ENCODE results near the gene ADGRG3. TPM values are rescaled to one million over a fixed set of nuclear protein-coding genes. Genes with fewer than 3 reads are reported as not detected.
"Not testable (repeated sequence)": the region's sequence is repeated elsewhere in the genome, so short reads cannot be mapped to it uniquely, and the experiment has no call there.

ADGRG3 gene
- total RNA-seq, 1 donor from 2014 or later, result not detected

DNA sequence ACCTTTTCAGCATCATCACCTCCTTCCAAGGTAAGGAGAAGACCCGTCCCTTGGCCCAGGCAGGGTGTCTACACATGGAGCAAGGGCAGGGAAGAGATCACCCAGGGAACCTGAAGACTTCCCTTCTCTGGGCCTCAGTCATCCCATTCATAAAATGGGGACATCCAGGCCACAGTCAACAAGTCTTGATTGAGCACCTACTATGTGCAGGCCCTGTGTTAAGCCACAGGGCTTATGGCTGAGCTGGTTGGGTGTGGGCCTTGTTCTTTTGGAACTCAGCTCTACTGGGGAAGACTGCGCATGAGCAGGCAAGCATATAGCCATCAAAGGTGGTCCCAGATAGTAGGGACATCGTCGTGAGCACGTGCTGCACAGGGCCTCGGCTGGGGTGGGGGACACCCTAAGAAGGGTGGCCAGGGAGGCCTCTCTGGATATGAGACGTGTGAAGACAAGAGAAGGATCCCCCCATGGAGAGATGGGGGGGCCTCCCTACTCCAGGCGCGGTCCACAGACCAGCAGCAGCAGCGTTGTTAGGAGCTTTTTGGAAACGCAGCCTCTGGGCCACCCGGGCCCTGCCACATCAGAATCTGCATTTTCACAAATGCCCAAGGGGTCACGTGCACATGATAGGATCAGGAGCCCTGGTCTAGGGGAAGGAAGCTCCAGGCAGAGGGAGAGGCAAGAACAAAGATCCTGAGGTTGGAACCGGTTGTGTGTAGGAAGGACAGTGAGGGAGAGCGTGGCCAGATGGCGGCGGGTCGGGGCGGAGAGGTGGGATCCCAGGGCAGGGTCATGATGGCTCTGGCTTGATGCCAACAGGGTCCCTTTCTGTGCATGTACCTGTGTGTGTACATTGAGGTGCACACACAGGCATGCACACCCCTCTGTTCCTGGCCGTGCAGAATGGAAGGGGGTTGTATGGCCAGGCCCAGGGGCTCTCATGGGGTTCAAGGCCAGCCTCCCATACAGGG, 5.9 kb upstream of the ADGRG3 start:
- DNase-seq (ENCODE audit: low spot score in 2 of 2), result no peak
- FAIRE-seq, result no peak

DNA sequence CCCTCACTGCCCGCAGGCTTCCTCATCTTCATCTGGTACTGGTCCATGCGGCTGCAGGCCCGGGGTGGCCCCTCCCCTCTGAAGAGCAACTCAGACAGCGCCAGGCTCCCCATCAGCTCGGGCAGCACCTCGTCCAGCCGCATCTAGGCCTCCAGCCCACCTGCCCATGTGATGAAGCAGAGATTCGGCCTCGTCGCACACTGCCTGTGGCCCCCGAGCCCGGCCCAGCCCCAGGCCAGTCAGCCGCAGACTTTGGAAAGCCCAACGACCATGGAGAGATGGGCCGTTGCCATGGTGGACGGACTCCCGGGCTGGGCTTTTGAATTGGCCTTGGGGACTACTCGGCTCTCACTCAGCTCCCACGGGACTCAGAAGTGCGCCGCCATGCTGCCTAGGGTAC, 4.7 kb upstream of the ADGRG3 start:
- DNase-seq (ENCODE audit: low spot score in 2 of 2) (no peak), FAIRE-seq (no peak)

DNA sequence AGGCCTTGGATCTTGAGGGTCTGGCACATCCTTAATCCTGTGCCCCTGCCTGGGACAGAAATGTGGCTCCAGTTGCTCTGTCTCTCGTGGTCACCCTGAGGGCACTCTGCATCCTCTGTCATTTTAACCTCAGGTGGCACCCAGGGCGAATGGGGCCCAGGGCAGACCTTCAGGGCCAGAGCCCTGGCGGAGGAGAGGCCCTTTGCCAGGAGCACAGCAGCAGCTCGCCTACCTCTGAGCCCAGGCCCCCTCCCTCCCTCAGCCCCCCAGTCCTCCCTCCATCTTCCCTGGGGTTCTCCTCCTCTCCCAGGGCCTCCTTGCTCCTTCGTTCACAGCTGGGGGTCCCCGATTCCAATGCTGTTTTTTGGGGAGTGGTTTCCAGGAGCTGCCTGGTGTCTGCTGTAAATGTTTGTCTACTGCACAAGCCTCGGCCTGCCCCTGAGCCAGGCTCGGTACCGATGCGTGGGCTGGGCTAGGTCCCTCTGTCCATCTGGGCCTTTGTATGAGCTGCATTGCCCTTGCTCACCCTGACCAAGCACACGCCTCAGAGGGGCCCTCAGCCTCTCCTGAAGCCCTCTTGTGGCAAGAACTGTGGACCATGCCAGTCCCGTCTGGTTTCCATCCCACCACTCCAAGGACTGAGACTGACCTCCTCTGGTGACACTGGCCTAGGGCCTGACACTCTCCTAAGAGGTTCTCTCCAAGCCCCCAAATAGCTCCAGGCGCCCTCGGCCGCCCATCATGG, 4.0 kb upstream of the ADGRG3 start:
- no peak for FAIRE-seq

DNA sequence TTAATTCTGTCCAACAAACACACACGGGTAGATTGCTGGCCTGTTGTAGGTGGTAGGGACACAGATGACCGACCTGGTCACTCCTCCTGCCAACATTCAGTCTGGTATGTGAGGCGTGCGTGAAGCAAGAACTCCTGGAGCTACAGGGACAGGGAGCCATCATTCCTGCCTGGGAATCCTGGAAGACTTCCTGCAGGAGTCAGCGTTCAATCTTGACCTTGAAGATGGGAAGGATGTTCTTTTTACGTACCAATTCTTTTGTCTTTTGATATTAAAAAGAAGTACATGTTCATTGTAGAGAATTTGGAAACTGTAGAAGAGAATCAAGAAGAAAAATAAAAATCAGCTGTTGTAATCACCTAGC, 3.5 kb upstream of the ADGRG3 start:
- FAIRE-seq, result no peak
- DNase-seq (ENCODE audit: low spot score in 2 of 2), result no peak

More for the DNA sequence above, 4.0 kb upstream of the ADGRG3 start:
- no peak for DNase-seq (ENCODE audit: low spot score in 2 of 2)

DNA sequence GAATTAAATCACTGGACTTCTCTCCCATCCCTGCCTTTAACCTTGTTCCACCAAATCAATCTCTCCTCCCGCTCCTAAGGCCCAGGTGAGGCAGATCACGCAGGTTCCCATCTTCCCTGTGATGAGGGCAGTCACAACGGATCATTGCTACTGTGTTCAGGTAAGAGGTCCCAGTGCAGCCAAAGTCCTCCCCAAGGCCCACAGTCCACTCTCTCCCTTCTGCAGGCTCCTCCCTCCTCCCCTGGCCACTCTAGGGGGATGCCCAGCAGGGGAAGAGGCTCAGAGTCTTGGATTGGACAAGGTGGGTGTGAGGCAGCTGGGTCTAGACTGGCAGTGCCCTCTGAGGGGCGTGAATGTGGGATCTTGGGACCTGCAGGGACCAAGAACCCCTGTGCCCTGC, 2.6 kb upstream of the ADGRG3 start:
- FAIRE-seq (no peak), DNase-seq (ENCODE audit: low spot score in 2 of 2) (no peak)

DNA sequence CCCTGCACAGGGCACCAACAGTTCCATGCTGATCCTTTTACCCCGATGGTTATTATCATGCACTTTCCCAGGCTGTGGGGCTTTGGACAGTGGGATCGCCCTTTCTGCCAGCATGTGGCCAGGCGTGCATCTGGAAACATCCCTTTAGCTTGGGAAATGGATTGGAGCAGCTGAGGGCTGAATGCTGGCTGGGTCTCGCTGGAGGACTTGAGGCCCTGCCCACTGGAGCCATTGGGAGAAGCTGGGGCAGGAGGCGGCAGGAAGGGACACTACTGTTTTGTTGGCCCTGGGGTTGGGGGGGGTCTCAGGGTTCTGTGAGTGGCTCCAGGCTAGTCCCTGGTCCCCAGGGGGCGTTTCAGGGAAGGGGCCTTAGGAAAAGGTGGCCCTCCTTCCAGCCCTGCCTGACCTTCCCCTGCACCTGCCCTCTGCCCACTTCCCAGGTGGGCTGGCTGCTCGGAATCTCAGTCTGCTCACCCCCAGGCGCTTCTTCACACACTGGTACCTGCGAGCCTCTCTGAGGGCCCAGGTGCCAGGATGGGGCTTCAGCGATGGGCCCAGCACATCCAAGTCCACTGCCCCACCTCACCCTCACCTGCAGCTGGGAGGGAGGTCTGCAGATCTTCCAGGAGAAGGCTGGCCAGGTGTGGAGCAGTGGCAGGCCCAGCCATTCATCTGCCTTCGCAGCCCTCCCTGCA, 1.6 kb upstream of the ADGRG3 start:
- FAIRE-seq (no peak), DNase-seq (ENCODE audit: low spot score in 2 of 2) (no peak)

DNA sequence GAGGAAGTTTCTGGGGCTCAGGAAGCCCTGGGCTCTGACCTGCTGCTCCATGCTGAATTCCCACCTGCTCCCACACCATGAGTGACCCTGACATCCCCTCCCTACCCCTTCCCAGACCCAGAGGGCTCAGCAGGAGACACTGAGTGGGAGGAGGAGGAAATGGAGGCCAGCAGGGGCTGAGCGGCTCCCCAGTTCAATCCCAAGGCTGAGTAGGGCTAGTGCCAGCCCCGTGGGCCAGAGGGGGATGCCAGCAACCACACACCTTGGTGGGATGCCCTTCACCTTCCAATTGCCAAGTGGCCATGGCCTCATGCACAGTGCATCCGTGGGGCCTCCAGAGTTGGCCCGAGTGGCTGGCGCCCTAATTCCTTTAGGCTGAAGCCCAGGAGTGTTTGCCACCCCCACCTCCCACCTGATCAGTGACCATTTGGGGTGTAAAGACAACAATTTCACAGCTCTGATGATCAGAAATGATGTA, 1.0 kb upstream of the ADGRG3 start:
- DNase-seq (ENCODE audit: low spot score in 2 of 2) (no peak), FAIRE-seq (no peak)

DNA sequence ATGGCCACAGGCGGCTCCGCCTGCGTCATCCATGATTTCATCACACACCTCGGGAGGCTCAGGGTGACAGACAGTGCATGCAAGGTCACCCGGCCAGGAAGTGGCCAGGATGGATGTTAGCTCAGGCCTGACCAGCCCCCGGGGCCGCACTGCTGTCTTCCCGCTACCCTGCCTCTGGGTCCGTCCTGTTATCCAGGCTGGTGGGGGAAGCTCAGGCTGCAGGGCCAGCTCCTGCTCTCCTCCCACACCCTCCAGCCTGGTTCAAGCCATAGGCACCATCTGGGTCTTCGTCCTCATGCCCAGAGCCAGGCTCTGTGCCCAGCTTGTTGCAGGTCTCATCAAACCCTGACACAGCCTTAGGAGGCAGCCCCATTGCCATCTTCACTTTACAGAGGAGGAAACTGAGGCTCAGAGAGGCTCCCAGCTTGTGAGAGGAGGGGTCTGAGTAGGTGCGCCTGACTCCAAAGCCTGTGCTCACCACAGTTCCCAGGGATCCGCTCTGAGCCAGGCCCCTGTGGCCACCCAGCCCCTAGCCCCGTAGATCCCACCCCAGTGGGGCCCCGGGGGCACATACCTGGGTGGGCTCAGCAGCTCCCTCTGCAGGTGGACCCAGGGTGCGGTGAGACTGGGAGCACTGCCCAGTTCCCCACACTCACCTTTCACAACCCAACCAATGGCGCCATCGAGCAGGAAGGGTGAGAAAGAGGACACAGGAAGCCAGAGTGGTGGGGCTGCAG, 412 bp upstream of the ADGRG3 start:
- DNase-seq (ENCODE audit: low spot score in 2 of 2) (no peak), FAIRE-seq (no peak)

DNA sequence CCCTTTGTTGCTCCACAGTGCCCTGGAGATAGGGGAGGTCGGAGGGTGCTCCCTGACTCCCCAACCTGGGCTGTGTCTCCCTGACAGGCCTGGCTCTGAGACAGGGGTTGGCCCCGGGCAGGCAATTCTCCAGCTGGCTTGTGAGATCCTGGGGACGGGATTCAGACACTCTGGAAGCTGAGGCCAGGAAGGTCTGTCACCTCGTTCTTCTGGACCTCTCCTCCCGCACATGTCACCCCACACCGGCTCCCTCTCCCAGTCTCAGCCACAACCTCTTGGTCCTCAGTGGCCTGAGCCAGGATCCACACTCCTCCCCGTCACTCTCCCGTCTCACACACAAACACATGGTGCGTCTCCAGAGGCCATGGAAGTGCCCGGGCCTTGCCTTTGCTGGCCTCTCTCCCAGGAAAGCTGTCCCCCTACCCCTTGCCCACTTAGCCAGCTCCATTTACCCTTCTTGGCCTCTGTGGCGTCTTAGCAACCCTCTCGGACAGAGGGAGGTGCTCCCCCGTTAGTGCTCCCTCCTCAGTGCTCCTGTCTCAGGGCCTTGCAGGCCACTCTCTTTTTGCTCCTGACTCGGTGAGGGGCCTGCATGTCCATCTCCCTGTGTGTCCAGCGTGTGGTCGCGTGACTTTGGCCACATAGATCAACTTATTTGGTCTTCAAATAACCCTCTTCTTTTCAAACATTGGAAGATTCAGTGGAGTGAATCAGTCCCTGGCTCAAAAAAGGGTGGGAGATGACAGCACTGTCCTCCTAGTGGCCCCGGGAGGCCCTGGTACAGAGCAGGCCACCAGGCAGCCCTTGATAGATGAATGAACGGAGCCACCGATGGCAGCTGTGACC, 747 bp downstream of the ADGRG3 start:
- no peak for FAIRE-seq

DNA sequence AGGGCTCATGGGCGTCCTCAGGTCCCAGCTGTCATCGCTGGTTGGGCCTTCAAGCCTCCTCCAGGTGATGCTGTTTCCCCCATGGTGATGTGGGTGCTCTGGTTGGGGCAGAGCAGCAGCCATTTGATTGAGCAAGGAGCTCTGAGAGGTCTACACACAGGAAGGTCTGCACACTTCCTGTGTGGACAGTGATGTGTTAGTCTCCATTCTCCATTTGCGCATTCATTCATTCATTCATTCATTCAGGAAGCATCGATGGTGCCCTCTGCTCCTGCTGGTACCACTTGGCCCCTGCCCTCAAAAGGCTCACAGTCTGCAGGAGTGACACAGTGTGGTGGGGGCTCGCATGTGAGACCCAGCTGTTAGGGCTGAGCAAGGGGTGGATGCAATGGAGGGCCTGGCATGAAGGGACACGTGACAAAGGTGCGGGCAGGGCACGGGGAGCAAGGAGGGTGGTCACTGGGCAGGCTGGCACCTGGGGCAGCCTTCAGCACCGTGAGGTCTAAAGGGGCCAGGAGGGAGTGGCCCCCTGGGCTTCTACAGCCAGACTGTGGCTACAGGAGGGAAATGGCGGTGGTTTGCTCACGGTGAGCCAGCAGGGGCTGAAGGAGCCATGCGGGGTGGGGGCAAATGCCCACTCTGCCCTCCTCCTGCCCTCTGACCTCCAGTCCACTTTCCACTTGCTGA, 1.5 kb downstream of the ADGRG3 start:
- FAIRE-seq (no peak), DNase-seq (ENCODE audit: low spot score in 2 of 2) (no peak)

More for the DNA sequence above, 747 bp downstream of the ADGRG3 start:
- DNase-seq (ENCODE audit: low spot score in 2 of 2), result no peak

DNA sequence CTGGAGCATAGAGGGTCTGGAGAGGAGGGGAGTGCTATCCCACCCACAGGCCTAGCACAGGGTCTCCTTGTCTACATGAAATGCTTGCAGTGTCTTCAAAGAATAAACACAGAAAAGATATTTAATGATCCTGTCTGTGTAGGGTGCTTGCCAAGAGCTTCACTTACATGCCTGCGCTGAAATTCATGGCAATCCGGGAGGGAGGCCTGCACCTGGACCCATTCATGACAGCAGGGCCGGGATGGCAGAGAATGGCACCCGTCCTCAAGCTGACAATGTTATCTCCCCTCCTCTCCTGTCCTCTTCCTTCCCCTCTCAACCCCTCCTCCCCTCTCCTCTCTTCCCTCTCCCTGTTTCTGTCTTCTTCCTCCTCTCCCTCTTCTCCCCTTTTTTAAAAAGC, 2.1 kb downstream of the ADGRG3 start:
- DNase-seq (ENCODE audit: low spot score in 2 of 2) (no peak), FAIRE-seq (no peak)

DNA sequence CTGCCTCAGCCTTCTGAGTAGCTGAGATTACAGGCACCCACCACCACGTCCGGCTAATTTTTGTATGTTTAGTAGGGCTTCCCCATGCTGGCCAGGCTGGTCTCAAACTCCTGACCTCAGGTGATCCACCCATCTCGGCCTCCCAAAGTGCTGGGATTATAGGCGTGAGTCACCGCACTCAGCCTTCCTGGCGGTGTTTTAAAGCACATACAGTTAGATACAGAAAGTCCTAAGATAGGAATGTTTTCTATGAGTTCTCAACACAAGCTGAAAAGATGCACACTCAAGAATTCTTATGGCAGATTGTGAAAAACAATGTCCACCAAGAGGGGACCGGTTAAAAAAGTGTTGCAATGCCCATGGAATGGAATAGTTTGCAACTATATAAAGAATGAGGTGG, 3.3 kb downstream of the ADGRG3 start:
- FAIRE-seq; DNase-seq (ENCODE audit: low spot score in 2 of 2): not testable (repeated sequence)

DNA sequence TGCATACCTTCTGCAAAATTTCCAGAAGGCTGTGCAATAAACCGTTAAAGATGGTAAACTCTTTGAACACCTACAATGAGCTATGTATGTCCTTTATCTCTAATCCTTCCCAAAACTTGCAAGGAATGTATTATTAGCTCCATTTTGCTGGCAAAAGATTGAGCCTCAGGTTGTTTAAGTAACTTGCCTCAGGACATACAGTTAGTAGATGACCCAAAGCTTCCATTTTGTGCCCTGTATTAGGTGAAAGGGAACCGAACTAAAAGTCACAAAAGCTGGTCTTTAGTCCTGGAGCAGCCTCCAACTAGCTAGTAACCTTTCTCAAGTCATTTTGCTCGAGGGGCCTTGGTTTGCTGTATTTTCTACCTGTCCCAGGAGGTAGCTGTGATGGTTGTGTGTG, 4.3 kb downstream of the ADGRG3 start:
- no peak for DNase-seq (ENCODE audit: low spot score in 2 of 2)
- no peak for FAIRE-seq

DNA sequence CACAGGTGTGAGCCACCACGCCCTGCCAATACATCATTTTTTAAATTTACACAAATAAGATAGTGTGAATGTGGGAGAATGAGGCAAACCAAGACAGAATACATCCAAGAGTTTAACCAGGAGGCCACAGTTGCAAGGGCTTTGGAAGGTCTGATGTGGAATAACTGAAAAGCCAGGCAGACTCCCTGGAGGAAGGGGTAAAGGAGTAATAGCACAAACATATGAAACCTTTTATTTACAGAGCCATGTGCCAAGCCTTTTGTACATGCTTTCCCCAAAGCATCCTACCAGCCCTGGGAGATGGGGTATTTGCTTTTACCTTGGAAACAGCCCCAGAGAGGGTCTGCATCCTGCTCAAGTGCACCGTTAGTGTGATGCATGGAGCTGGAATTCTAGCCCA, 4.7 kb downstream of the ADGRG3 start:
- FAIRE-seq (no peak), DNase-seq (ENCODE audit: low spot score in 2 of 2) (no peak)

DNA sequence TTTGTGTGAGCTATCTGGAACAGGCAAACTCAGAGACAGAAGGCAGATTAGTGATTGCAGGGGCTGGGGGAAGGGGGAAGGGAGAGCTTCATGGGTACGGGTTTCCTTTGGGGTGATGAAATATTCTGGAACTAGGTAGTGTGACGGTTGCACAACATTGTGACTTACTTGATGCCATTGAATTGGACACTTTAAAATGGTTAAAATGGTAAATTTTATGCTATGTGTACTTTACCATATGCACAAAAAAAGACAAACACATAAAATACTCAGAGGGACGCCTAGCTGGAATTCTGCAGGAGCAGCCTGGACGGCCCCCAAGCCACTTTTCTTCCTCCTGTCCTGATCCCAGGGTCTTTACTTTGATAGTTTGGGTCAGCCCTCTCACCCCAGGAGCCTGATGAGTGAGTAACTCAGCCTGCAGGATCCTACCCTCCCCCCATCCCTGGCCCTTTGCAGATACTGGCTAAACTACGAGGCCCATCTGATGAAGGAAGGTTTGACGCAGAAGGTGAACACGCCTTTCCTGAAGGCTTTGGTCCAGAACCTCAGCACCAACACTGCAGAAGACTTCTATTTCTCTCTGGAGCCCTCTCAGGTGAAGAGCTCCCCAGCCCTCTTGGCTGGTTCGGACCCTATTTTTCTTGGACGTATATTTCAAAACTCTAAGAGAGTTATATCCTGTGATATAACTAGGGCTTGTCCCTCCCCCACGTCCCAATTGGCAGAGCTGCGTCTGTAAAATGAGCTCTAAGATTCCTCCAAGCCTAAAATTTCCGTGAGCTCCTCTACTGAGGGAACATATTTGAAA, 7.8 kb downstream of the ADGRG3 start:
- DNase-seq (ENCODE audit: low spot score in 2 of 2) (no peak), FAIRE-seq (no peak)

DNA sequence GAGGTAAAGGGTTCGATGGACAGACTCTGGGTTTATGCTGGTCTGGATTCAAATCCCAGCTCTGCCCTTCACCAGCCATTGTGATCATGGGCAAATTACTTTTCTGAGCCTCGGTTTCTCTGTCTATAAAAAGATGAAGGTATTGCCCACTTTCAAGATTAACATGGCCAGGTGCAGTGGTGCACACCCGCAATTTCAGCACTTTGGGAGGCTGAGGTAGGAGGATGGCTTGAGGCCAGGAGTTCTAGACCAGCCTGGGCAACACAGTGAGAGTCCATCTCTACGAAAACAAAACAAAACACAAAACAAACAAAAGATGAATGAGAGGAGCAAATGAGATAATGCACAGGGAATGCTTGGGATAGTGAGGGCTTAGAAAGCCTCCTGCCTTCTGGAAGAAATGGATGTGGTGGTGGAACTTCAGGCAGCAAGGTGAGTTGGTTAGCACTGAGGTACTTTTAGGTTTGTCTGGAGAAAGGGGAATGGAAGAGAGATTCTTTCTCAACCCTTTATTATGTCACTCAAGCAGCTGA, 8.5 kb downstream of the ADGRG3 start:
- DNase-seq (ENCODE audit: low spot score in 2 of 2) (no peak), FAIRE-seq (no peak)

DNA sequence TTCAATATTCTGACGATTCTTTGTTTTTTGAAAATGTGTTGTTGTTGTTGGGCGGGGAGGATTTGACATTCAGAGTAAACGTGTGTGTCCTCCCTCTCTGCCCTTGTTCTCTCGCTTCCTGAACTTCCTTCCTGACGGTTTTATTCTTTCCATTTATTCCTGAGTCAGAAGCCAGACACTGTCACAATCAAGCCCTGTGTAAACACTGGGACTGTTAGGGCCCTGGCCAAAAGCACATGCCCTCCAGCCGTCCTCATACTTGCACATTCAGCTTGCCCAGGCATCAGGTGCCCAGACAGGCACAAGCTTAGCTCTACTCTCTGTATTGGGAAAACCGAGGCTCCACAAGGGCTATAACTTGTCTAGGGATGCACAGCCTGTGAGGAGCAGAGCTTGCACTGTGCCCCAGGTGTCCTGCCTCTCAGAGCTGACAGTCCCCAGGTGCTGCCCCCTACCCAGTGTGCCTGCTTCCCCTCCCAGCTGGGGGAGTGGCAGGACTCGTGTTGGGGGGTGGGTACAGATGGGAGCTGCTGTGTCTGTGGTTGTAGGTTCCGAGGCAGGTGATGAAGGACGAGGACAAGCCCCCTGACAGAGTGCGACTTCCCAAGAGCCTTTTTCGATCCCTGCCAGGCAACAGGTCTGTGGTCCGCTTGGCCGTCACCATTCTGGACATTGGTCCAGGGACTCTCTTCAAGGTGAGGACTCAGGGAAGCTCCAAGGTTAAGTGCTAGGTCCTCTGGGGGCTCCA, 9.7 kb downstream of the ADGRG3 start:
- DNase-seq (ENCODE audit: low spot score in 2 of 2), result no peak
- FAIRE-seq, result no peak

All from frontal cortex (tissue), 4 donors.